ENCODE data around the gene EXOC6B. TPM values are rescaled to one million over a fixed set of nuclear protein-coding genes. Genes with fewer than 3 reads are reported as not detected.

The EXOC6B gene
- total RNA-seq, 2 experiments from 2014 or later = 16.9 to 17.5 TPM

DNA sequence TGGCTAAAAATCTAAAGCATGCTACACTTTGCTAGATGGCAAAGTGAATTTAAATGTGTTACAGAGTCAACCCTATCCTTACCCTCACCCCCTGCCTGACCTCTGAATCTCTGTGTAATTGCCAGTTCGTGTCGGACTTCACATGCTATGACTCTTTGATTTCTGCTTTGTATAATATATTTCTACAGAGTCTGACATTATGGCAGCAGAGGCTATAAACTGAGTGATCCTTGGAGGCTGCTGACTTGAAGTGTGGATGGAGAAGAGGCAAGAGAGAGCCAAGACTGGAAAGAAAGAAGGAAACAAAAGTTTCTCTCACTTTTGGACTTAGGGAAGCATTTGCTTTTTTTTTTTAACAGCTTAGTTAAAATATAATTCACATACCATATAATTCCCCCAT lies 588.3 kb downstream of the EXOC6B start:
- Mint-ChIP-seq H3K27ac (no peak overlapping the region), H3K4me3 (no peak overlapping the region), H3K36me3 (ENCODE audit: low read depth) (no peaks in the 10 kb centered on the region), H3K9me3 (no peaks in the 10 kb centered on the region), H3K27me3 (no peaks in the 10 kb centered on the region), H3K4me1 (ENCODE audit: low read depth) (peaks cover 6% of the 10 kb centered on the region)
- Histone ChIP-seq H3K27me3 (ENCODE audit: control insufficient read depth in 1 of 2, insufficient read depth in 2 of 2, low read length in 2 of 2) (no peaks in the 10 kb centered on the region), H3K27ac (ENCODE audit: low read depth in 1 of 2, low read length in 2 of 2) (no peak overlapping the region), H3K36me3 (ENCODE audit: insufficient read depth, low read length) (no peaks in the 10 kb centered on the region), H3K9me3 (ENCODE audit: control insufficient read depth in 1 of 2, insufficient read depth in 1 of 2, low read length in 2 of 2) (no peaks in the 10 kb centered on the region), H3K4me3 (ENCODE audit: low read length) (no peak overlapping the region), H3K4me1 (ENCODE audit: insufficient read depth, low read length) (no peaks in the 10 kb centered on the region)
- DNase-seq = no peak
- ChIA-PET POLR2A (no interaction called here), CTCF (no interaction called here)
- TF ChIP-seq, protein P1, sequence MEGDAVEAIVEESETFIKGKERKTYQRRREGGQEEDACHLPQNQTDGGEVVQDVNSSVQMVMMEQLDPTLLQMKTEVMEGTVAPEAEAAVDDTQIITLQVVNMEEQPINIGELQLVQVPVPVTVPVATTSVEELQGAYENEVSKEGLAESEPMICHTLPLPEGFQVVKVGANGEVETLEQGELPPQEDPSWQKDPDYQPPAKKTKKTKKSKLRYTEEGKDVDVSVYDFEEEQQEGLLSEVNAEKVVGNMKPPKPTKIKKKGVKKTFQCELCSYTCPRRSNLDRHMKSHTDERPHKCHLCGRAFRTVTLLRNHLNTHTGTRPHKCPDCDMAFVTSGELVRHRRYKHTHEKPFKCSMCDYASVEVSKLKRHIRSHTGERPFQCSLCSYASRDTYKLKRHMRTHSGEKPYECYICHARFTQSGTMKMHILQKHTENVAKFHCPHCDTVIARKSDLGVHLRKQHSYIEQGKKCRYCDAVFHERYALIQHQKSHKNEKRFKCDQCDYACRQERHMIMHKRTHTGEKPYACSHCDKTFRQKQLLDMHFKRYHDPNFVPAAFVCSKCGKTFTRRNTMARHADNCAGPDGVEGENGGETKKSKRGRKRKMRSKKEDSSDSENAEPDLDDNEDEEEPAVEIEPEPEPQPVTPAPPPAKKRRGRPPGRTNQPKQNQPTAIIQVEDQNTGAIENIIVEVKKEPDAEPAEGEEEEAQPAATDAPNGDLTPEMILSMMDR (IDR thresholded peaks at IDR 0.05) = no peak
- no peak for ATAC-seq (ENCODE audit: poor library complexity)
- intact Hi-C loops (cut with DNase I, micrococcal nuclease) = no loop called here

DNA sequence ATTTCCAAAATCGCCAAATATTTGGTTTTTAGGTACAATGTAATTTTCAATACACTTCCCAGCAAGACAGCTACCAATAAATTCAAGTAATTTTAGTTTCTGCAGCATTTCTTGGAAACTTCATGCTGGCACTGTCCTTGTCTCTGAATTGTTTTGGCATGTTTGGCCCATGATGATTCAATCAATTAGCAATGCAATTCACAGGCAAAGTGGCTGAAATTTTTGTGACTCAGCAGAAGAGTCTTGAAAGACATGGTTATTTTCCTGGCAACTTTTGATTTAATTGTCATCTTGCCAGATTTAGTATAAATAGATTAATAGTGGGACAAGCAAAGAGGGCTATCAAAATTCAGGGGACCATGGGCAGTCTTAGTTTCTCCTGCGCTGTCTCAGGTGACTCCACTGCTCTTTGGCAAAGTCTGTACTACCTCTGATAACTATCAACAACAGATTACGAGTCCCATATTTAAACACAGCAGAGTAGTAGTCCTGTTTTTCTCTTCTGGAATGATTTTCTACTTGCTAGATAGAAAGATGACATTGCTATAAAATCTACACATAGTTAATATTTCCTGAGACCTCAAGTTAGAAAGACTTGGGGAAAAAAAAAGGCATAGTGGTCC lies 589.3 kb downstream of the EXOC6B start:
- no peak overlapping the region for H3K27ac Mint-ChIP-seq
- ChIA-PET POLR2A (no interaction called here), CTCF (no interaction called here)
- H3K4me1 ChIP-seq (ENCODE audit: insufficient read depth, low read length) = no peaks in the 10 kb centered on the region
- TF ChIP-seq, protein P1 (IDR thresholded peaks at IDR 0.05) = no peak
- H3K36me3 ChIP-seq (ENCODE audit: insufficient read depth, low read length) = no peaks in the 10 kb centered on the region
- H3K4me1 Mint-ChIP-seq (ENCODE audit: low read depth) = peaks cover 5% of the 10 kb centered on the region
- no peaks in the 10 kb centered on the region for H3K27me3 ChIP-seq (ENCODE audit: control insufficient read depth in 1 of 2, insufficient read depth in 2 of 2, low read length in 2 of 2)
- H3K4me3 ChIP-seq (ENCODE audit: low read length) = no peak overlapping the region
- intact Hi-C loops (cut with DNase I, micrococcal nuclease) = no loop called here
- DNase-seq (no peak), ATAC-seq (ENCODE audit: poor library complexity) (no peak)
- H3K4me3 Mint-ChIP-seq = no peak overlapping the region
- no peak overlapping the region for H3K27ac ChIP-seq (ENCODE audit: low read depth in 1 of 2, low read length in 2 of 2)
- H3K9me3 ChIP-seq (ENCODE audit: control insufficient read depth in 1 of 2, insufficient read depth in 1 of 2, low read length in 2 of 2) = no peaks in the 10 kb centered on the region
- H3K36me3 Mint-ChIP-seq (ENCODE audit: low read depth) = no peaks in the 10 kb centered on the region
- H3K9me3 Mint-ChIP-seq = no peaks in the 10 kb centered on the region
- H3K27me3 Mint-ChIP-seq = no peaks in the 10 kb centered on the region

DNA sequence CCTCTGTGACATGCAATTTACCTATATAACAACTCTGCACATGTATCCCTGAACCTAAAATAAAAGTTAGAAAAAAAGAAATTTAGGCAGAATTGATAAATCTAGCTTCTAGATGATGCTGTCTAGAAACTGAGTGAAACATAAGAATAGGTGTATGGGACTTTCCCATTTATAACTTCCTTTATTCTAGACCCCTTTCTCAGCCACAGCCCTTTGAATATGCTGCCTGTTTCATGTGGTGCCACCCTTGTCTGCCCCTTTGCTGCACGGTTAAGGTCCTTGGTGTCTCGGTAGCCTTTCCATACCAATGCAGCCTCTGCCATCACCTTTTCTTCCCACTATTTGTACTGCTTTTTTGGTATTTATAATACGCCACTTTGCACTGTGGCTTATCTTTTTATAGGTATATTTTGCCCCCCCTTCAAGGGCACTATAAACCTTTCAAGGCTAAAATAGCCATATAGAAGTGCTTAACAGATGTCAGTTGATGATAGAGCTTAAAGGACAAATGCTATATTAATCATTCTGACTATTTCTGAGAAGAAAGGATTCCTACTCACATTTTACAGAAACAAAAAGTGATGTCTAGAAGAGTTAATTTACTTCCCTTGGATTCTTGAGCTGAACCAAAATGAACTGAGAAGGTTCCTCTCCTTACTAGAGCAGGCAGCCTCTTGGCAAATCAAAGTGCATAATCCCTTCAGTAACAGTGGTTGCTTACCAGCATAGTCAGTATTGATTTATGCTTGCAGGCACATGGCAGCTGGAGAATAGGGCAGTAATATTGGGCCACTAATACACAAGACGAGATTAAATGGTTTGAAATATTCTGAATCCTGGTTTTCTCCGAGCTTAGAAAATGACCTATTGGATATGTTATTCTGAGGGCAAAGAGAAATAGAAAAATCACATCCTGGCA lies 590.1 kb downstream of the EXOC6B start:
- no peaks in the 10 kb centered on the region for H3K4me1 ChIP-seq (ENCODE audit: insufficient read depth, low read length)
- H3K27ac Mint-ChIP-seq = no peak overlapping the region
- H3K36me3 ChIP-seq (ENCODE audit: insufficient read depth, low read length) = no peaks in the 10 kb centered on the region
- no peaks in the 10 kb centered on the region for H3K9me3 ChIP-seq (ENCODE audit: control insufficient read depth in 1 of 2, insufficient read depth in 1 of 2, low read length in 2 of 2)
- no peak for ATAC-seq (ENCODE audit: poor library complexity)
- no peaks in the 10 kb centered on the region for H3K27me3 Mint-ChIP-seq
- no peaks in the 10 kb centered on the region for H3K4me1 Mint-ChIP-seq (ENCODE audit: low read depth)
- H3K27me3 ChIP-seq (ENCODE audit: control insufficient read depth in 1 of 2, insufficient read depth in 2 of 2, low read length in 2 of 2) = no peaks in the 10 kb centered on the region
- intact Hi-C loops (cut with DNase I, micrococcal nuclease) = no loop called here
- no peaks in the 10 kb centered on the region for H3K9me3 Mint-ChIP-seq
- no peak overlapping the region for H3K27ac ChIP-seq (ENCODE audit: low read depth in 1 of 2, low read length in 2 of 2)
- TF ChIP-seq, protein P1 (IDR thresholded peaks at IDR 0.05) = no peak
- H3K4me3 ChIP-seq (ENCODE audit: low read length) = no peak overlapping the region
- no peaks in the 10 kb centered on the region for H3K36me3 Mint-ChIP-seq (ENCODE audit: low read depth)
- ChIA-PET POLR2A (no interaction called here), CTCF (no interaction called here)
- no peak for DNase-seq
- no peak overlapping the region for H3K4me3 Mint-ChIP-seq
